ENCODE data around the gene METRNL.

Gene METRNL

DNA sequence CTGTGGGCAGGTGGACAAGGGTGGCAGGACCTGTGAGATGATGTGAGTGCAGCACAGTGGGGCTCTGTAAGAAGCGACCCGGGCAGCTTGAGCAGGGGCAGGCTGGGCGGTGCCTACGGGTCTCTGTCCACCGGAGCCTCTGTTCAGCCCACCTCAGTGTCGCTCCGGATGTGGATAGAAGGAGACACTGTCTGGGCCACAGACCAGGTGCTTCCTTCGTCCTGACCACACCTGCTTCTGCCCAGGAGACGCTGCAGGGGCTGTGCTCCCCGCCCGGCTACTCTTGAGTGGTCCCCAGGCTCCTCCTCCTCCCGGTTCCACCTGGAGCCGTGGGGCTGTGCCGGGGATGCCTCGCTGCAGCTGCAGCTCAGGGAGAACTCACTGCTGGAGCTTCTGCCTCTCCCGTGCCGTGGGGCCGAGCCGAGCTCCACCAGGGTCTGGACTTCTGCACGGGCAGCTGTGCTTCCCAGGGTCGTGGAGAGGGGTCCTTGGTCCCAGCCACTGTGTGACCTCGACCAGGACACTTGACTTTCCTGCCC, 21.5 kb downstream of the METRNL start:
- H3K4me1 ChIP-seq, result peaks cover 13 to 82% (median 70%) of the 10 kb centered on the region in 4 donors
- H3K9me3 ChIP-seq, result no peaks in the 10 kb centered on the region
- H3K27me3 ChIP-seq, result no peaks in the 10 kb centered on the region
- intact Hi-C loops (cut with DNase I; ENCODE audit: low total_unique reads), result no loop called here
- TF ChIP-seq, protein P1, sequence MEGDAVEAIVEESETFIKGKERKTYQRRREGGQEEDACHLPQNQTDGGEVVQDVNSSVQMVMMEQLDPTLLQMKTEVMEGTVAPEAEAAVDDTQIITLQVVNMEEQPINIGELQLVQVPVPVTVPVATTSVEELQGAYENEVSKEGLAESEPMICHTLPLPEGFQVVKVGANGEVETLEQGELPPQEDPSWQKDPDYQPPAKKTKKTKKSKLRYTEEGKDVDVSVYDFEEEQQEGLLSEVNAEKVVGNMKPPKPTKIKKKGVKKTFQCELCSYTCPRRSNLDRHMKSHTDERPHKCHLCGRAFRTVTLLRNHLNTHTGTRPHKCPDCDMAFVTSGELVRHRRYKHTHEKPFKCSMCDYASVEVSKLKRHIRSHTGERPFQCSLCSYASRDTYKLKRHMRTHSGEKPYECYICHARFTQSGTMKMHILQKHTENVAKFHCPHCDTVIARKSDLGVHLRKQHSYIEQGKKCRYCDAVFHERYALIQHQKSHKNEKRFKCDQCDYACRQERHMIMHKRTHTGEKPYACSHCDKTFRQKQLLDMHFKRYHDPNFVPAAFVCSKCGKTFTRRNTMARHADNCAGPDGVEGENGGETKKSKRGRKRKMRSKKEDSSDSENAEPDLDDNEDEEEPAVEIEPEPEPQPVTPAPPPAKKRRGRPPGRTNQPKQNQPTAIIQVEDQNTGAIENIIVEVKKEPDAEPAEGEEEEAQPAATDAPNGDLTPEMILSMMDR (IDR thresholded peaks at IDR 0.05), result no peak
- H3K27ac ChIP-seq, result peak overlapping the region; percentile 87 to 88
- no peak for DNase-seq
- peak overlapping the region; percentile 32 to 40 for H3K4me3 ChIP-seq
- H3K36me3 ChIP-seq, result peaks cover 7 to 12% (median 11%) of the 10 kb centered on the region in 3 donors

- H3K36me3 ChIP-seq, result peaks cover 0 to 2% (median under 1%) of the 10 kb centered on the region in 3 donors
- no peaks in the 10 kb centered on the region for H3K9me3 ChIP-seq
- intact Hi-C loops (cut with DNase I; ENCODE audit: low total_unique reads), result no loop called here
- TF ChIP-seq, protein P1 (IDR thresholded peaks at IDR 0.05), result no peak
- H3K4me1 ChIP-seq, result peaks cover 13 to 87% (median 72%) of the 10 kb centered on the region in 4 donors
- peak overlapping the region; percentile 32 to 40 for H3K4me3 ChIP-seq
- H3K27me3 ChIP-seq, result no peaks in the 10 kb centered on the region
- H3K27ac ChIP-seq, result peak overlapping the region; percentile 87 to 88
- DNase-seq, result peak in 1 of 2 donors; percentile 63
These were observed 22.5 kb downstream of the METRNL start for GRCh38 chr17:83101805-83102480.

GRCh38 chr17:83103200-83103942, 24.0 kb downstream of the METRNL start:
- peak overlapping the region; percentile 71 to 85 for H3K27ac ChIP-seq

DNA sequence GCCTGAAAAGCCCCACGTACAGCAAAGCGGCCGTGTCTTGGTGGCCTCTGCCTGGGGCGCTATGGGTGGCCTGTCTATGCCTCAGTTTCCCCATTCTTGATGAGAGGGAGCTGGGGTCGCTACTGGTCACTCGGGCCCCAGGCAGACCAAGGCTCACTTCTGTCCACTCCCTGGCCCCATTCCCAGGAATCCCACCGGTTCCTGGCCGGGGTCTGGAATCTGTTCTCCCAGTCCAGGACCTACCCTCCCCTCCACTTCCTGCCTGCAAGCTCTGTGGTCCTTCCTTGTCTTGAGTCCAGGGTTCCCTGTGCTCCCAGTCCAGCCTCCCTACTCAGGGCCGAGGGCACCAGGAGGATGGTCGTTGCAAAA, 24.5 kb downstream of the METRNL start:
- Histone ChIP-seq H3K27me3 (no peaks in the 10 kb centered on the region), H3K4me1 (peaks cover 10 to 77% (median 59%) of the 10 kb centered on the region in 4 donors), H3K4me3 (no peak overlapping the region), H3K27ac (peak overlapping the region; percentile 71 to 85), H3K36me3 (no peaks in the 10 kb centered on the region), H3K9me3 (no peaks in the 10 kb centered on the region)
- intact Hi-C loops (cut with DNase I; ENCODE audit: low total_unique reads), result no loop called here
- TF ChIP-seq, protein P1 (IDR thresholded peaks at IDR 0.05), result no peak
- DNase-seq, result no peak

More at GRCh38 chr17:83103200-83103942, 24.0 kb downstream of the METRNL start:
- DNase-seq, result peak; percentile 90 to 96
- peak overlapping the region in 1 of 2 donors; percentile 28 for H3K4me3 ChIP-seq
- H3K4me1 ChIP-seq, result peaks cover 13 to 82% (median 64%) of the 10 kb centered on the region in 4 donors
- intact Hi-C loops (cut with DNase I; ENCODE audit: low total_unique reads), result no loop called here
- H3K9me3 ChIP-seq, result no peaks in the 10 kb centered on the region
- no peaks in the 10 kb centered on the region for H3K36me3 ChIP-seq
- TF ChIP-seq, protein P1 (IDR thresholded peaks at IDR 0.05), result no peak
- H3K27me3 ChIP-seq, result no peaks in the 10 kb centered on the region

DNA sequence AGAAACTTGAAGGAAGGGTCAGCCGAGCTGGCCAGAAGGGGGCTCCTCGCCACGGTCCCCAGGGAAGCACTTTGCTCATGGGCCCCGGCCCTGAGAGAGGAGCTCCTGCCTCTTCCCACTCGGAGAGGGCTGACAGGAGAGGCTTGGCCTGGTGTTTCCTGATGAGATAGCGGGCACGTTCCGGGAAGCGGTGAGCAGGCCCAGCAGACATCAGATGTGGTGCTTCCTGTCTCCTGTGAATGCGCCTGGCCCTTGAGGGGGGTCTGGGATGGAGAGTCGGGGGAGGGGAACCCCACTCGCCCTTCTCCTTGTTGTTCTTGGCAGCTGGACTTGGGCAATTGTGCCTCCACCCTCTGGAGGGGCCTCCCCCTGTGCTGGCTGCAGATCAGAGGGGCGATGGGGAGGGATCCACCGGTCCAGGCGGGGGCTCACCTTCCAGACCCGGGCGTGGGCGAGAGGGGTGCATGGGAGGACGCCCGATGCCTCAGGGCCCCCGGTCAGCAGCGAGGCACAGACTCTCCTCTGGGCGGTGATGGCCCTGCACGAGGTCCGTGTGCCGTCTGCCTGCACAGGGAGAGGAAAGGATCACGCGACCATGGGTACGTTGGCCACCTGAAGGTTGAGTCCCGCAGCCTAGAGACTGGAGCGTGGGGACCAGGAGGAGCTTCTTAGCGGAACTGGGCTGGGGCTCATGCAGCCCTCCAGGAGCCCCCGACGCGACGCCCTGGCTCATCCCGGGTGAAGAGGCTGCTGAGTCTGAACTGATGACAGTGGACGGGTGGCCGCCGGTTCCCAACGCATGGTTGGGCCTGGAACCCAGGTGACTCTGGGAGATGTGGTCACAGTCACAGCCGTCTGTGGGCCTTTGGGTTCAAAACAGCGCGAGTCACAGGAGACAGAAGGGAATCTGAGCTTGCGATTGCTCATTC, 25.4 kb downstream of the METRNL start:
- Histone ChIP-seq H3K27me3 (no peaks in the 10 kb centered on the region), H3K27ac (peak overlapping the region; percentile 71 to 85), H3K4me1 (peaks cover under 1 to 77% (median 58%) of the 10 kb centered on the region in 4 donors), H3K9me3 (no peaks in the 10 kb centered on the region), H3K4me3 (no peak overlapping the region), H3K36me3 (no peaks in the 10 kb centered on the region)
- intact Hi-C loops (cut with DNase I; ENCODE audit: low total_unique reads), result no loop called here
- TF ChIP-seq, protein P1 (IDR thresholded peaks at IDR 0.05), result no peak
- no peak for DNase-seq

All from tibial artery (tissue), 4 donors.